HG03280 (cell line): ENCODE measurements around the gene KHK.

Experiments
- ATAC-seq: cut with Tn5 transposase; IDR thresholded peaks from one replicate; pipeline ENCODE4 v1.9.1; 2021; ENCODE audit warnings: mild to moderate bottlenecking, moderate library complexity; ENCODE audit not compliant: unreplicated experiment

Gene KHK

GRCh38 chr2:27125104-27125503 lies 38.5 kb downstream of the KHK start:
- no peak for ATAC-seq

- no peak for ATAC-seq
Observed at GRCh38 chr2:27126252-27126710, 39.7 kb downstream of the KHK start.

- ATAC-seq = no peak
Observed at GRCh38 chr2:27127883-27128667, 41.5 kb downstream of the KHK start.

- ATAC-seq = no peak
Observed at GRCh38 chr2:27128668-27129571, 42.3 kb downstream of the KHK start.

- no peak for ATAC-seq
Observed at GRCh38 chr2:27130396-27130795, 43.8 kb downstream of the KHK start.

GRCh38 chr2:27131429-27131828 lies 44.9 kb downstream of the KHK start:
- no peak for ATAC-seq

GRCh38 chr2:27133195-27133875 lies 46.8 kb downstream of the KHK start:
- ATAC-seq = no peak

GRCh38 chr2:27133905-27134780 lies 47.6 kb downstream of the KHK start, which contains the start of gene PREB:
Gene PREB (minus strand): TSS chr2:27134636. CDS start chr2:27134421, 215 bp downstream.
- ATAC-seq = peak; percentile 91

- ATAC-seq = no peak
Observed at GRCh38 chr2:27134781-27135477, 48.4 kb downstream of the KHK start.

- no peak for ATAC-seq
Observed at GRCh38 chr2:27135478-27135955, 48.9 kb downstream of the KHK start.

GRCh38 chr2:27136751-27137150 lies 50.2 kb downstream of the KHK start:
- no peak for ATAC-seq

- ATAC-seq = no peak
Observed at GRCh38 chr2:27137322-27137935, 50.9 kb downstream of the KHK start.

- ATAC-seq = no peak
Observed at GRCh38 chr2:27138111-27138510, 51.5 kb downstream of the KHK start.

GRCh38 chr2:27139310-27139709 lies 52.7 kb downstream of the KHK start, which contains the start of gene PRR30:
Gene PRR30 (minus strand): TSS chr2:27139410. CDS start chr2:27138329, 1,081 bp downstream.
- ATAC-seq = no peak

- ATAC-seq = no peak
Observed at GRCh38 chr2:27143285-27143684, 56.7 kb downstream of the KHK start.

- no peak for ATAC-seq
Observed at GRCh38 chr2:27145682-27146081, 59.1 kb downstream of the KHK start.

- ATAC-seq = no peak
Observed at GRCh38 chr2:27147935-27148334, 61.4 kb downstream of the KHK start.

- ATAC-seq = no peak
Observed at GRCh38 chr2:27148801-27149439, 62.3 kb downstream of the KHK start, which contains the start of gene TCF23. Gene TCF23 (plus strand): TSS chr2:27149004. CDS start chr2:27149134, 130 bp downstream.
